Measurements from ENCODE around the gene ZKSCAN3.
"Not testable (repeated sequence)": the region's sequence is repeated elsewhere in the genome, so short reads cannot be mapped to it uniquely, and the experiment has no call there.

Gene ZKSCAN3

DNA sequence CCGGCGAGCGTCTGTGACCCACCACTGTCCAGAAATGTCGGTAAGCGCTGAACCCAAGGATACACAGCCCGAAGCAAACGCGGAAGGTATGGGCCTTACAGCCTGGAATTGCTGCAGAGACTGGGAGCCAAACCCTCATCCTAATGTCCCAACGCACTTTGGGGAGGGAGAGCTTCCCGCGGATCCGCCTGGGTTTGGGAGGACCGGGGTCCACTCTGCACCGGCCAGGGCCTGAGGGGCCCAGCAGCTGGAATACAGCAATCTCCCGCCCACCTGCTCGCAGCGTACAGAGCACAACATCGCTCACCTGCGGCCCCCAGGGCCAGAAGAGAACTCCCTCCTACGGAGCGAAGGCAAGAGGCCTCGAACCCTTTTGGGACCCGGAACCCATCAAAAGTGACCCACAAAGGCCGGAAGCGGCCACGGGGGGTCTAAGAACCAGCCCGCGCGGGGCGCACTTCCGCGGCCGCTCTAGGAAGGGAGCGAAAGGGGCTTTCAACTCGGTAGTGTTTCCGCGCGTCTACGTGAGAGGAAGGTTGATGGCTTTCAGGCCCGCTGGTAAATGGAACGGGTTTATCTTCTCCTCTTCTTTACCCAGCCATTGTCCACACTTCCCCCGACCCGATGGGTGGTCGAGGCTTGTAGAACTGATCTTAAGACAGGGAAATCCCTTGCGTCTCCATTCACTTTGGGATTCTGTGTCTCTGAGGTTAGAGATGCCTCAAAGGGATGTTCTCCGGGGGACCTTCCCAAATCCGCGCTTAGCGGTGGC lies 49.8 kb downstream of the ZKSCAN3 start, which contains the start of gene ZSCAN12:
Gene ZSCAN12, minus strand, starts transcription at position 398 of the 772 bp plus-strand sequence. CDS start 1,342 bp downstream, outside the sequence.
- CTCF ChIA-PET, result no interaction called here
- POLR2A ChIA-PET, result interaction anchor here (0.7 to 2.3 kb wide), 8 partner anchors 44 to 258 kb away, joined by 3 to 8 read pairs (median 4); partner anchors contain the start of genes ZKSCAN8, ZSCAN23 and ZSCAN26
- peak; percentile 81 for DNase-seq (ENCODE audit: extremely low spot score)
- TF ChIP-seq CTBP1 (IDR thresholded peaks at IDR 0.05; ENCODE audit: borderline replicate concordance) (peak; percentile 23; the same call in 1 of the 2 replicates), ZNF384 (IDR thresholded peaks at IDR 0.05) (no peak), NFRKB (IDR thresholded peaks at IDR 0.05) (peak; percentile 69; the same call in 1 of the 2 replicates), TARDBP (IDR thresholded peaks at IDR 0.05) (no peak), ELF4 (IDR thresholded peaks at IDR 0.05) (peak; percentile 63; the same call in 1 of the 2 replicates), LEF1 (IDR thresholded peaks at IDR 0.05; ENCODE audit: borderline replicate concordance) (no peak), SUZ12 (IDR thresholded peaks at IDR 0.05) (no peak), ARNT (IDR thresholded peaks at IDR 0.05) (peak; percentile 64), FOXM1 (IDR thresholded peaks at IDR 0.05; ENCODE audit: borderline replicate concordance) (peak; percentile 69; the same call in 1 of the 2 replicates), SP1 (IDR thresholded peaks at IDR 0.05) (no peak), FOXA1 (IDR thresholded peaks at IDR 0.05) (no peak), L3MBTL2 (conservative IDR thresholded peaks at IDR 0.05) (peak; percentile 88), BHLHE40 (IDR thresholded peaks at IDR 0.05; ENCODE audit: borderline replicate concordance) (no peak), FOXK2 (IDR thresholded peaks at IDR 0.05) (no peak), HDGF (IDR thresholded peaks at IDR 0.05; ENCODE audit: borderline replicate concordance) (no peak)
- TF ChIP-seq, protein P1, sequence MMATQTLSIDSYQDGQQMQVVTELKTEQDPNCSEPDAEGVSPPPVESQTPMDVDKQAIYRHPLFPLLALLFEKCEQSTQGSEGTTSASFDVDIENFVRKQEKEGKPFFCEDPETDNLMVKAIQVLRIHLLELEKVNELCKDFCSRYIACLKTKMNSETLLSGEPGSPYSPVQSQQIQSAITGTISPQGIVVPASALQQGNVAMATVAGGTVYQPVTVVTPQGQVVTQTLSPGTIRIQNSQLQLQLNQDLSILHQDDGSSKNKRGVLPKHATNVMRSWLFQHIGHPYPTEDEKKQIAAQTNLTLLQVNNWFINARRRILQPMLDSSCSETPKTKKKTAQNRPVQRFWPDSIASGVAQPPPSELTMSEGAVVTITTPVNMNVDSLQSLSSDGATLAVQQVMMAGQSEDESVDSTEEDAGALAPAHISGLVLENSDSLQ (IDR thresholded peaks at IDR 0.05), result no peak

DNA sequence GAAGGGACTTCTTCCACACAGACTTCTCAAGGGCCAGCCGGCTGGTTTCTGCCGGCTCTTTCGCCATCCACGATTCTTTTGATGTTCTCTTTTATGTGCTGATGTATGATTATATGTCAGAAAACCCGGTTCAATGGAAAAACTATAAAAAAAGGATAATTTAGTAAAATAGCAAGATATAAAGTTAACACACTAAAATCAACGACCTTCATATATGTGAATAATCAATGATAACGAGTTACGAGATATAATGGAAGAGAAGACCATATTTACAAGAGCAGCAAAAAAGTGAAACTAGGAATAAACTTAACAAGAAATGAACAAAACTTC lies 50.3 kb downstream of the ZKSCAN3 start:
- ChIA-PET POLR2A (no interaction called here), CTCF (no interaction called here)
- TF ChIP-seq BHLHE40 (IDR thresholded peaks at IDR 0.05; ENCODE audit: borderline replicate concordance) (no peak), ARNT (IDR thresholded peaks at IDR 0.05) (no peak), TARDBP (IDR thresholded peaks at IDR 0.05) (no peak), NFRKB (IDR thresholded peaks at IDR 0.05) (no peak), FOXK2 (IDR thresholded peaks at IDR 0.05) (no peak), HDGF (IDR thresholded peaks at IDR 0.05; ENCODE audit: borderline replicate concordance) (no peak), ELF4 (IDR thresholded peaks at IDR 0.05) (no peak), FOXA1 (IDR thresholded peaks at IDR 0.05) (no peak), SP1 (IDR thresholded peaks at IDR 0.05) (no peak), SUZ12 (IDR thresholded peaks at IDR 0.05) (no peak), ZNF384 (IDR thresholded peaks at IDR 0.05) (no peak), CTBP1 (IDR thresholded peaks at IDR 0.05; ENCODE audit: borderline replicate concordance) (no peak), LEF1 (IDR thresholded peaks at IDR 0.05; ENCODE audit: borderline replicate concordance) (no peak), L3MBTL2 (conservative IDR thresholded peaks at IDR 0.05) (no peak), FOXM1 (IDR thresholded peaks at IDR 0.05; ENCODE audit: borderline replicate concordance) (no peak)
- TF ChIP-seq, protein P1 (IDR thresholded peaks at IDR 0.05), result no peak
- DNase-seq (ENCODE audit: extremely low spot score), result no peak

DNA sequence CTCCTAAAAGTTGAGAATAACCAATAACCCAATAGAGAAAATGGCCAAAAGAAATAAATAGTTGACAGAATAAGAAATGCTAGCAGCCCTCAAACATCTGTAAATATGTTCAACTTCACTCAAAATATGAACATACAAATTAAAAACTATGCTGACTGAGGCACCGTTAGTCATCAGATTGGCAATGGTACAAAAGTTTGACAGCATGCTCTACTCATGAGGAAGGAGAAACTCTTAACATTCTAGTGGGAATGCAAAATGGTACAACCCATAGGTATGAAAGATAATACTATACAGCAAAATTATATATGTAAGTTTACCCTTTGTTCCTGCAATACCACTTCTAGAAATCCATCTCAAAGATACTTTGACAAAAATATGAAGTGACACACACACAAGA lies 51.4 kb downstream of the ZKSCAN3 start:
- TF ChIP-seq HDGF (IDR thresholded peaks at IDR 0.05; ENCODE audit: borderline replicate concordance), result no peak
- no peak for TF ChIP-seq FOXM1 (IDR thresholded peaks at IDR 0.05; ENCODE audit: borderline replicate concordance)
- TF ChIP-seq L3MBTL2 (conservative IDR thresholded peaks at IDR 0.05), result no peak
- no peak for TF ChIP-seq FOXA1 (IDR thresholded peaks at IDR 0.05)
- TF ChIP-seq LEF1 (IDR thresholded peaks at IDR 0.05; ENCODE audit: borderline replicate concordance), result no peak
- no peak for TF ChIP-seq FOXK2 (IDR thresholded peaks at IDR 0.05)
- TF ChIP-seq ELF4 (IDR thresholded peaks at IDR 0.05), result no peak
- no peak for TF ChIP-seq CTBP1 (IDR thresholded peaks at IDR 0.05; ENCODE audit: borderline replicate concordance)
- CTCF ChIA-PET, result no interaction called here
- no peak for DNase-seq (ENCODE audit: extremely low spot score)
- POLR2A ChIA-PET, result no interaction called here

DNA sequence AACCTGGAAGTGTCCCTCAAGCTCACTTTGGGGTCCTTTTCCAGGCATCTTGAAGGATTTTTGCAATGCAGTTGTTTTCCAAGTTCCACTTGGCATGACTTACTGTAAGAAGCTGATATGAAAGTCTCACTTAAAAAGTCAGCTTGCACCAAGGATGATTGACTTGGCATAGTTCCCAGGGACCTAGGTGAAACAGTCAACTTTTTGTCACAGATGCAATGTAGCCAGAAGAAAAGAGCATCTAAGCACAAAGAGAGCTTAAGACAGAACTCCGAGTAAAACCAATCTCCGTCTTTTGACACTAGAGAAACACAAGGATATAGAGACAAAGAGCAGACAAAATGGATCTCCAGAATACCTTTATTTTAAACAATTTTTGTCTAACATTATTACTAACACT lies 52.5 kb downstream of the ZKSCAN3 start:
- no peak for TF ChIP-seq BHLHE40 (IDR thresholded peaks at IDR 0.05; ENCODE audit: borderline replicate concordance)
- no peak for TF ChIP-seq HDGF (IDR thresholded peaks at IDR 0.05; ENCODE audit: borderline replicate concordance)
- no peak for TF ChIP-seq L3MBTL2 (conservative IDR thresholded peaks at IDR 0.05)
- no peak for TF ChIP-seq LEF1 (IDR thresholded peaks at IDR 0.05; ENCODE audit: borderline replicate concordance)
- no peak for TF ChIP-seq SP1 (IDR thresholded peaks at IDR 0.05)
- no peak for TF ChIP-seq CTBP1 (IDR thresholded peaks at IDR 0.05; ENCODE audit: borderline replicate concordance)
- no peak for TF ChIP-seq ARNT (IDR thresholded peaks at IDR 0.05)
- TF ChIP-seq ZNF384 (IDR thresholded peaks at IDR 0.05), result no peak
- TF ChIP-seq, protein P1 (IDR thresholded peaks at IDR 0.05), result no peak
- no peak for TF ChIP-seq TARDBP (IDR thresholded peaks at IDR 0.05)
- TF ChIP-seq NFRKB (IDR thresholded peaks at IDR 0.05), result no peak
- no peak for TF ChIP-seq FOXK2 (IDR thresholded peaks at IDR 0.05)
- TF ChIP-seq SUZ12 (IDR thresholded peaks at IDR 0.05), result no peak
- TF ChIP-seq ELF4 (IDR thresholded peaks at IDR 0.05), result no peak
- CTCF ChIA-PET, result interaction anchor here (1.1 kb wide), 1 partner anchor 140 kb away, joined by 3 read pairs; no protein-coding TSS in a partner anchor
- POLR2A ChIA-PET, result interaction anchor here (1.1 to 2.2 kb wide), 3 partner anchors 45 to 261 kb away, joined by 4 to 5 read pairs (median 4); partner anchors contain the start of gene ZKSCAN8
- no peak for DNase-seq (ENCODE audit: extremely low spot score)

DNA sequence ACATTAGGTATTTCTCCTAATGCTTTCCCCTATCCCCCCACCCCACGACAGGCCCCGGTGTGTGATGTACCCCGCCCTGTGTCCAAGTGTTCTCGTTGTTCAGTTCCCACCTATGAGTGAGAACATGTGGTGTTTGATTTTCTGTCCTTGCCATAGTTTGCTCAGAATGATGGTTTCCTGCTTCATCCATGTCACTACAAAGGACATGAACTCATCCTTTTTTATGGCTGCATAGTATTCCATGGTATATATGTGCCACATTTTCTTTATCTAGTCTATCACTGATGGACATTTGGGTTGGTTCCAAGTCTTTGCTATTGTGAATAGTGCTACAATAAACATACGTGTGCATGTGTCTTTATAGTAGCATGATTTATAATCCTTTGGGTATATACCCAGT lies 54.2 kb downstream of the ZKSCAN3 start:
- CTCF ChIA-PET; DNase-seq (ENCODE audit: extremely low spot score): not testable (repeated sequence)
- POLR2A ChIA-PET, result interaction anchor here (2.2 kb wide), 1 partner anchor 43 kb away, joined by 5 read pairs; no protein-coding TSS in a partner anchor

Data from HEK293T (cell line).